ENCODE data around the gene MYF5.

MYF5 gene

DNA sequence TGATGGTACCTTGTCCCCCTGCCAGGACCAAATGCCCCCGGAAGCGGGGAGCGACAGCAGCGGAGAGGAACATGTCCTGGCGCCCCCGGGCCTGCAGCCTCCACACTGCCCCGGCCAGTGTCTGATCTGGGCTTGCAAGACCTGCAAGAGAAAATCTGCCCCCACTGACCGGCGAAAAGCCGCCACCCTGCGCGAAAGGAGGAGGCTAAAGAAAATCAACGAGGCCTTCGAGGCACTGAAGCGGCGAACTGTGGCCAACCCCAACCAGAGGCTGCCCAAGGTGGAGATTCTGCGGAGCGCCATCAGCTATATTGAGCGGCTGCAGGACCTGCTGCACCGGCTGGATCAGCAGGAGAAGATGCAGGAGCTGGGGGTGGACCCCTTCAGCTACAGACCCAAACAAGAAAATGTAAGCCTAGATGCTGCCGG lies 8.9 kb upstream of the MYF5 start:
- DNase-seq (ENCODE audit: low read depth): no peak

DNA sequence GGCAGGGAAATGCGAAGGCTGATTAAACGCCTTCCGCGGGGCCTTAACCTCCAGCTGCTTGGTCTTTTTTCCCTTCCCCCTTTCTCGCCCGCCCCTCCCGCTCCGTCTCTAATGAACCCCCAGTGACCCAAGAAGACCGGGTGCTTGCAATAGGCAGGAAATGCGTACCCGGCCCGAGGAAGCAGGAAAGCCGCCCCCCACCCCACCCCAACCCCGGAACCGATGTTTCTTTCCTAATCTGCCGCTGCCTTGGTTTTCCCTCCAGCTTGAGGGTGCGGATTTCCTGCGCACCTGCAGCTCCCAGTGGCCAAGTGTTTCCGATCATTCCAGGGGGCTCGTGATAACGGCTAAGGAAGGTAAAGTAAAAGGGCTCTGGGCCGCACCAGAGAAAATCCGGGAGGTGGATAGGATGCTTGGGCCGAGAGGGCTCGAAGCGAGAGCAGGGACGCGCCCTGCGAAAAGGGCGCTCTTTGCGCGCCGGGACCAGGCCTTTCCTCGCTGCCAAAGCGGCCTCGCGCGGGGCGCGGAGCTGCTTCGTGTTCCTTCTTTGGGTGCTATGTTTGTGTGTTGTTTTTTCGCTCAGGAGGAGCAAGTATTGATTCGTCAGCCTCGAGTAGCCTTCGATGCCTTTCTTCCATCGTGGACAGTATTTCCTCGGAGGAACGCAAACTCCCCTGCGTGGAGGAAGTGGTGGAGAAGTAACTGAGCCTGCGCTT lies 8.3 kb upstream of the MYF5 start:
- no peak for DNase-seq (ENCODE audit: low read depth)

DNA sequence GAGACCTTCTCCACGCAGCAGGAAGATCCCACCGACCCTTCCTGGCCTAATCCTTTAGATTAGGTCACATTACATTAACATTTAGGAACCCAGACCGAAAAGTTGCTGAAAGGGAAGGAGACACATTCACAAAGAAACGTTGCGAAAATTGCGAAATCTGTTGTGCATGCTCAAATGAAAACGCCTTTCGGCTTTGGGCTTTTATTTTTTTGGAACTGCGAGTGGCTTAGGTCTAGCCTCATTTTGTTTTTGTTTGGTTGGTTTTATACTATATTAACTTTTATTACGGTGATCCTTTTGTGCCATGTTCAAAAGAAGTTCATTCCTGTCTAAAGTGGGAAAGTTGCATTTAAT lies 7.8 kb upstream of the MYF5 start:
- no peak for DNase-seq (ENCODE audit: low read depth)

DNA sequence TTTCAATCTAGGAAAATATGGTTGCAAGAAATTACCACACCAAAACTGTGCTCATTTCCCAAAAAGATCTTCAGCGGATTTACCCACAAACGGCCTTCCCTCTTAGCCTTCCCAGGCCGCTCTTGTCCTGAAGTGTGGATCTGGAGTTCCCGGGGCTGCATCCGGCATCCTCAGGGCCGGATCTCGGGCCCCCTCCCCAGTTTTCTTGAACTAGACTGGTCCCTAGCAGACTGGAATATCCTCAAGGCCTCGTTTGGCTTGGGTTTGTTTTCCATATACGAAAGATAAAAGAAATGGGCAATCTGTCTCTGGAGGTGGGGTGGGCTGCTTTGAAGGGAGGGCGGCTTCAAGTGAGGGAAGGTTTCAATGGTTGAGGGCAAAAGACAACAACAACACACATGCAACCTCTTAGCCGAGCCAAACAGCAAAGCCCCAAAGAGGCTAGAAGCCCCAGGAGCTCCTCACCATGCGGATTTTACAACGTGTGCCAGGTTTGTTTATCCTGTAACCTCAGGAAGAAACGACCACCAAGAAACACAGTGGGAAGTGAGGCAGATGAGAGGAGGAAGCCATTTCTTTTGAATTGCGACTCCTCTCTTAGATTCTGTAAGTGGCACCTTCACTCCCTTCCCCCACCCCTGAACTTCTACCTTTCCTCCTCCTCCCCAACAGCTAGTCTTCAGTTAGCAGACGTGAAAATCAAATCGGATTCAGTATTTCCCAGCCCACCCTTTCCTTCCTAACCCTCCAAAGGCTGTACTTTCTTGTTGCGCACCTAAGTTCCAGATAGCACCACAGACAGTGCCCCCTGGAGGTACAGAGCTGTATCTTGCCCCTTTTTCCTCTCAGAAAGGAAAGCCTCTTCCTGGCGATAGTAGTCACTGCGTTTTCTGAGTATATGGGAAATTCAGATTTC lies 6.6 kb upstream of the MYF5 start:
- no peak for DNase-seq (ENCODE audit: low read depth)

DNA sequence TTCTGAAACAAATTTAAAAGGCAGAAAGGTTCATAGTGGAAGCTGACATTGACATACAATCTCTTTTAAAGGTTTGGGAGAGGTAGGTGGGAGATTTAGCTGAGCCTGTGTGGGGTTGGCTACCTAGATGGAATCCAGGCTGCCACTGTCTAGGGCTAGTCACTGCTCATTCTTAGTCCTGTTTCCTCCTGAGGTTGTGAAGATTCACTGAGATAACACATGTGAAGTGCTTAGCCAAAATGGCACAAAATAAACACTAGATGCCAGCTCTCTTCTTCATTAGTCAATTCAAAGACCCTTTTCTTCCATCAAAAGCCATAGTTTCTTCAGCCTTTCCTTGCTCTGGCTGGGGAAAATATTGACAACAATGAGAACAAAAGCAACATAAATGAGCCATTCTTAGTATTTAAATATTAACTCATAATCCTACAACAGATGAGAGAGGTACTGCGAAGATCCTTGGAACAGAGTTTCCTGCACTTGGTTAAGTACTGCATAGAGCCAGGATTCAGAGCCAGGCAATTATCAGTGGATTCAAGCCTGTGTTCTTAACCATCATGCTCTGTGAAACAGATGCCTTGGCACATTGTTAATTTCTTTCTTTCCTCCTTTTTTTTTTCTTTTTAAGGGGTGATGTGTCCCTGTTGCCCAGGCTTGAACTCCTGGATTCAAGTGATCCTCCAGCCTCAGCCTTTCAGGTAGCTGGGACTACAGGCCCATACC lies 5.8 kb upstream of the MYF5 start:
- no peak for DNase-seq (ENCODE audit: low read depth)

DNA sequence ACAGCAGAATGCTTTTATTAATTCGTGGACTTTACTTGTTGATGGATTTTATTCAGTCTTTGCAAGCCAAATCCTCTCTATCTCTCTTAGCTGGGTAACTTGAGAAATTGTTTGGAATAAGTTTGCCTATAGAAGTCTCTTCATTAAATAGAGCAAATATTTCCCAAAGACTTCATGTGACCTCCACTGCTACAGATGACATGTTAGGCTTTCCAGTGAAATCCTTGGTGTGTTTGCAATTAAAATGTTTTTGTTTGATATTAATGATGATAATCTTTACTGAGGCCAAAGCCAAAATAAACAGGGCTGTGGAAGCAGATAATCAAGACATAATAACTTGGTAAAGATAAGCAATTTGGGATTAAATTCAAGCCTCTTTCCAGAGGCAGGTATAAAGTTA lies 4.8 kb upstream of the MYF5 start:
- DNase-seq (ENCODE audit: low read depth): no peak

DNA sequence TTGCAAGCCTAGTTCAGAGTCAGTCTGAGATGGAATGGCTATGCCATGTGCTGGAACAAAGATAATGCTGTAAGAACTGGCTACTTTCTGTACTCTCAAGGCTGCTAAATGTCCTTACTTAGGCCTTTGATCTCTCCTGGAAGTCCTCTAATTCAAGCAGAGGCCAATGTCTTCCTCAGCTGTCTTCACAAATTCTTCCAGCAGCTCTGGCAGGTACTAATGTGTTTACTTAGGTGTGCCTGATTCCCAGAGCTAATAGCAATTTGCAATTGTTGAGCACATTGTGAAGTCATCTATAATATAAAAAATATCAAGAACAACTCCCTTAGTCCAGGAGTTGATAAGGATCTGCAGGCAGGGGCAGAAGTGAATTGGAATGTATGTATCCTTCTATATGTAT lies 3.8 kb upstream of the MYF5 start:
- no peak for DNase-seq (ENCODE audit: low read depth)

DNA sequence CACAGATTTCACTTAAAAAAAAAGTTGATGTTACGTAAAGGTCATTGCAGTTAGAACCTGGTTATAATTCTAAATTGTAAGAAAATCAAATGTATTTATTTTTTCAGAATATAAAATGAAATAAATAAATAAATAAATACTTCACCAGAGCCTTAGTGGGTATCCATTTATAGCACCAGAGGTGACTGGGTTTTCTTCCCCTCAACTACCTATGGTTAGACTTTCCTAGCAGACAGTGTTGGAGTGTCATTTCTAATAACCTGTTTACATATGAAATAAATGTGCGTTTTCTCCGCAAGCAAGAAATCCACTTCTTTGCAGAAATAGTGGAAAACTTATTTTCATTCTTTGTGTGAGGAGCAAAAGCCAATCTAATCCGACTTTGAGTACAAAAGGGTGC lies 3.3 kb upstream of the MYF5 start:
- DNase-seq (ENCODE audit: low read depth): no peak

DNA sequence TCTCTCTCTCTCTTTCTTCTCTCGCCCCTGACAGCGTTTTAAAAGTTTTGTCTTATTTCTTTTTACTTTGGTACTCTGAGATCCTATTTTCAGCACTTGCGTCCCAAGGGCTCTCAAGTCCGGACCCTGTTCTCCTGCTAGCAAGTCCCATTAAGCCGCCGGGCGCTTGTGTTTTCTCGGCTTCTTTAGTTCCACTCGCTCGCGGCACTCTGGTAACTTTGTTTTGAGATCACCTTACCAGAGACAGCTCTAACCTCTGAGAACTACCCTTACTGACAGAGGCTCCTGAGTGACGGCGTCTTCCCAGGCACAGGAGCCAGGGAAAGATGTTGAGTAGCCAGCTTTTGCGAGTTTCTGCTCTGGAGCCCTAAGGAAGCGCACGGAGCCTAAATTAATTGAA lies 2.7 kb upstream of the MYF5 start:
- no peak for DNase-seq (ENCODE audit: low read depth)

DNA sequence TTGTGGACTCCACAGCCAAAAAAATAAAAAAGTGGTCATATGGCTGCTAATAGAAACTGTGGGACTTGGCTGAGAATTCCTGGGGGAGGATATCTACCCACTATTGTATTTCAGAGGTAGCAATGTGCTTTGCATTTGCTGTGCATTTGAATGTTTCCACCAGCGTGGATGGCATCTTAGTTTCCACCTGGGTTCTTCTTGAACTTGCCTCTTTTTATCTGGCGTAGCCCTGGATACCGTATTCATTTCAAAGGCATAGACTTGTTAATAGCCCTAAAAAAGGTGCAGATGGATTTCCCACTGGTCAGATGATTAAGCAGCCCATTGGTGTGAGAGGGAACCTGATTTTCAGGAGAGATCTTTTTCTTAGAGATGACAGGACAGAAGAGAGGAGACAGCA lies 1.9 kb upstream of the MYF5 start:
- DNase-seq (ENCODE audit: low read depth): no peak

DNA sequence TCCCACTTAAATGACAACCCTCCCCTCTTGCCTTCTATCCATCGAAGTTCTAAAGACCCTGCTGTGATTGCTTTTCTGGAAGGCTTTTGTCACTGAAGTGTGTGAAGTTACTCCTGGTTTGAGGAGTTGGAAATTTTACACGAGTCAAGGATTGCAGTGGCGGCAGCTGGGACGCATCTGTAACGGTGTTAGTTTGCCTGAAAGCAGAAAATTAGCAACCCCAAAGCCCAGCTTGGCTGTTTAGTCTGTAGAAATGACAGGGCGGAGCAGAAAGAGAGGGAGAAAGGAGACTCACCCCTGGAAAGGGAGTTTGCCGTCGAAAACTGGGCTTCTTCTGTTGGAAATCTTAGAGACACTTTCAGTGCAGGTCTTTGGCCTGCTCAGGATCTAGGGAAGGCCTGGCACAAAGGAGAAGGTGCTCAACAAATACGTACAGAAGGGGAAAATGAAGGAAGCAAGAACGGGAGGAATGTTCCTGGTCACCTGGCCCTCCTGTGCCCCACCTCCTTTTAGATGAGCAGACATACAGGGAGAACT lies 931 bp upstream of the MYF5 start:
- no peak for DNase-seq (ENCODE audit: low read depth)

DNA sequence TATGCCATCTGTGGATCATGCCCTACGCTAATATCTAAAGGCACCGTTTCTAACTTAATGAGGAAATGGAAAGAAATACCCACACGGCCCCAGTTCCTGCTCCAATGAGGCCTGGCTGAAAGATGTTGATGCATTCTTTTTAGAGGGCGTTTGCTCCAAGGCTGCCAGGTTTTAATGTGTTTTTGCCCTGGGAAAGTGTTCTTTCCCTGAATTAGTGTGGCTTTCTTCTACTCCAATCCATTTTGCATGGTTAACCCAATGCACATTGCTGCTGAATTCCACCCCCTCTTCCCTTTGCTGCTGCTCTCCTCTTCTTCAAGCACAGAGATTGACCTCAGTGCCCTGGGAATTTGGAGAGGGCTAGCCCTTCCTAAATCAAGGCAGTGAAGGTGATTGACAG lies 1.1 kb downstream of the MYF5 start:
- DNase-seq (ENCODE audit: low read depth): no peak

DNA sequence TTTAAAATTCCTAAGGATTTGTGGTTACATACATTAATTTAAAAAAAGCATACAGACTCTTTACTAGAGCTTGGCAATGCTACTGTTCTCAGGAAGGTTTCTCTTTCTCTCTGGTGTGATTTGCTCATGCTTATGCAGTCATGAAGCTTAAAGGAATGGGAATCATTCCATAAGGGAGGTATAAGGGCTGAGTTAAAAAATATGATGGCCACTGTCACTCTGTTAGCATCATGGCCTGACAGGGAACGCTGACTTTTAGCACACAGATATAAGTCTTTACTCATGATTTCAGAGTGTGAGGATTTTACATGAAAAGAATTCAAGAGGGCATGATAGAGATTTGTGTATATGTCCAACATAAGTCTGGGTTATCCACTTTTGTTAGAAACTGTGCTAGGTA lies 3.8 kb downstream of the MYF5 start:
- DNase-seq (ENCODE audit: low read depth): no peak

DNA sequence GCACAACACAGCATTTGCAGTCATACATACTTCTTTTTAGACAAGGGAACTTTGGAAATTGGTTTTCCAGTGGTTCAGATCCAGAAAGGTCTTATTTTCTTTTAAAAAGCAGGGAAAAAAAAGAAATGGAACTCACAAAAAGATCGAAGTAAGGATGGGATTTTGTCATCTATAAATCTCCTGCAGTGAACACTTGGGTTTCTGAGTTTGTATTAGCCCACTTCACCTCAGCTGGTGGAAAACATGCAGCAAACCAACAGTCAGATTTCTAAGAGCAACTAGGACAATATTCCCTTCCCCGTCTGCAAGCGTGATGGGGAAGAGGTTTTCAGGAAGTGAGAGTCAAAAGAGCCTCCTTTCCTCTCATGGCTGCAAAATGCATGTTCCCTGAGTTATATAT lies 4.6 kb downstream of the MYF5 start:
- DNase-seq (ENCODE audit: low read depth): no peak

DNA sequence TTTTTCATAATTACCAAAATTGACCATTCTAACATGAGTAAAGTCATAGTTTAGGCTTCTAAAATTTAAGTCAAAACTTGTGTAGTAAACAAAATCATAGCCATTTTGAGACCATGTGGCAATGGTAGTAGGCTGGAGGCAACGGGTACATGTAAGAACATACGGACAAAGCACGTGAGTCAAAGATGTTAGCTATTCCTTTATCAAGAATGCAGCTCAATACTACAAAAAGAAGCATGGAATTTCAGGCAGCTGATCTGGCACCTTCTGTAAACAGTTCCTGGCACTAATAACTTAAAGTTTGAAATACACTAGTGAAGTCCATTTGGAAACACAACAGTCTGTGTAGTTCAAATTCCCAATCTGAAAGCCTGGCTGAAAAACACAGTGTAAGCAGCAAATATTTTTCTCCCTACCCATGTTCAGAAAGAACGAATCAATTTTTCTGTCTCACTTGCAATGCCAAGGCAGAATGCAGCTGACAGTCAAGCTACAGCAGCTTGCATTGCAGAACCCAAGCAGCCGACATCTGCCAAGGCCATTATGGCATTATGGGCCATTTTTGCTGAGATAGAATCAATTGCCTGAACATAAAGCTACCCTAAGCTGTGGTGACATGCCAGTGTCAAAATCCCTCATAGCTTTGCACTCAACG lies 29.3 kb downstream of the MYF5 start:
- no peak for DNase-seq (ENCODE audit: low read depth)

DNA sequence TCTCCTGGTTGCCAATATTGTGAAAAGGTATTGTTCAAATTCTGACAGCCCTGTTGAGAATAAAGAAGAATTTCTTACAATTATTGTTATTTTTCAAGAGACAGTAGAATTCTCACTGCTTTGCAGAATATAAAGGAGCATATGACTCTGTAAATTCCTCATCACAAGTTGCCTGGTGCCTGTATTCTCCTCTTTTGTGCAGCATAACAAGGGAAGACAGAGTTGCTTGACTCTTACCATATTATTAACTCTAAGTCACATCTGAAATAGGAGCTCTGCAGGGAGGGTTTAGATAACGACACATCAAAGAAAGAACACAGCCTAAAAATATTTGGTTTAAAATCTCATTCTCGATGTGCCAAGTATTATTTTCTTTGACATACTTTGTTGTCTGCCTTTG lies 31.1 kb downstream of the MYF5 start:
- no peak for DNase-seq (ENCODE audit: low read depth)

DNA sequence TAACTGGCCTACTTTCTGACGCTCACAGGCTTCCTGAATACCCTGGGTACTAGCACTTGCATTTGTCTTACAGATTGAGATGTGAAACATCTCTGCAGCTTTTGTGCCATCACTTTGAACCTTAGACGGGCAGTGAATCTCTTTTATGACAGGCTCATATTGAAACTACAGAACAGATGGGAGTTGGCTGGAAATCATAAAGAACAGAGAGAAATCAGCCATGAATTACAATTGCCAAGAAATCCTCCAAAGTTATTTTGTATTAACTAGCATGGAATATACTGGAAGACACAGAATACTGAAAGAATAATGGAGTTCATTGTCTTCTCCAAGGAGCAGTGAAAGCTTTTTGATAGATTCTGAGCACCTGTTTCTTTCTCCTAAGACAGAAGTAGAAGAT lies 32.7 kb downstream of the MYF5 start:
- DNase-seq (ENCODE audit: low read depth): no peak

DNA sequence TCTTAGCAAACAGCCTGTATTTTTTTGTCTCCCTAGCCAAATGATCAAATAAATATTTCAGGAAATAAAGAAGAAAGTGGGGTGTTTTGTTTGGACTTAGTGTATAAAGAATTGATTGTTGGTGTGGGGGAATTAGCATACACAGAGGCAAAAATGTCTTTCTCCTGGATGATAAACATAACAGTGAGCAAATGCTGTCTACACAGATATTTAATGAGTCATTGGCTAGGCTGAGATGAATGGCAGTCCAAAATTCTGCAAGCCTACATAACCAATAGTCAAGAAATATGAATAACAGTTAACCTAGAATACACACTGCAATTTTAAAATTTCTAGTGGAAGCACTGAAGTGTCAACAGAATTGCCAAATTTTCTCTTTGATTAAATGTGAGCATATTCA lies 35.8 kb downstream of the MYF5 start:
- DNase-seq (ENCODE audit: low read depth): no peak

DNA sequence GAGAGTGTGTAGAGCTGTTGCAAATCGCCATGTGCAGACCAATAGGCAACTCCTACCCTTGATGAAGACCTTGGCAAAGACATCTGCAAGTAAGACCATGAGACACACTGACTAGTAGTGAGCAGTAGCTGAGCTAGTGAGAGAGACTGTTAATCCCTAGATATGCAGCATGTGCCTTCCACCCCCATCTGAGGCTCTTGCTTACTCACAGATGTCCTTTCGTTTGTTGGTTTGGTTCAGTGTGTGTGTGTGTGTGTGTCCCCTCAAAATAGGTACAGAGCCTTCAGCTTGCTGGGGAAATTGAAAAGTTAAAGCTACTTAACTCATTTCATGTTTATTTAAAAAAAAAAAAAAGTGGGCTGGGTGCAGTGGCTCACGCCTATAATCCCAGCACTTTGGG lies 37.6 kb downstream of the MYF5 start:
- no peak for DNase-seq (ENCODE audit: low read depth)

DNA sequence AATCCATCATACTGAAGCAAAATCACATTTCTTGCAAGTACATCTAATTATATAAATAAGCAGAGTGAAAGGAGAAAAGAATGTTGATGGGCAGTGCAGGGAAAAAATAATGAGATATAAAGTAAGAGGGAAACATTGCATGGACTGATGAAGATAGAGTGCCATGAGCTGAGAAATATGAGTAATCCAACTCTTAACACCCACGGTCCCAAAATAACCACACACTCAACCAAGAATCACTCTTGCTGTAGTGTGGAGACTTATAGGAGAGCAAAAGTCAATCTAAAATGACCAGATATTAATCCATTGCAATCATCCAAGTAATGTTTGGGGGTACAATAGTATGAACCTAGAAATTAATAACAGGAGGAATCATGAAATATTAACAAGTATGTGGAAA lies 40.2 kb downstream of the MYF5 start:
- DNase-seq (ENCODE audit: low read depth): no peak

DNA sequence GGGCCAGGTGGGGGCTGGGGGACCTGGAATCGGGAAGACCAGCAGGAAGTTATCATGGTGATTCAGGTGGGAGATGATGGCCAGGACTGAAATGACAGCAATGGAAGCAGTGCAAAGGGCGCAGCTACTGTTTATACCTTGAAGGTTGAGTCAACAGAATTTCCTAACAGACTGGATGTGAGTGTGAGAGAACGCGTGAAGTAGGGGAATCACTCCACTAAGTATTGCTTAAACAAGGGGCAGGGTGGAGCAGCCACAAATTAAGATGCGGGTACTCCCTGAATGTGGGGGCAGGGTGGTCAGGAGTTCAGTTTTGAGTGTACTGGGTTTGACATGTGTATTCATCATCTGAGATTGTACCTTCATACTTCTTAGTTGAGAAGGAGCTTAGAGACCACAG lies 45.1 kb downstream of the MYF5 start:
- no peak for DNase-seq (ENCODE audit: low read depth)

DNA sequence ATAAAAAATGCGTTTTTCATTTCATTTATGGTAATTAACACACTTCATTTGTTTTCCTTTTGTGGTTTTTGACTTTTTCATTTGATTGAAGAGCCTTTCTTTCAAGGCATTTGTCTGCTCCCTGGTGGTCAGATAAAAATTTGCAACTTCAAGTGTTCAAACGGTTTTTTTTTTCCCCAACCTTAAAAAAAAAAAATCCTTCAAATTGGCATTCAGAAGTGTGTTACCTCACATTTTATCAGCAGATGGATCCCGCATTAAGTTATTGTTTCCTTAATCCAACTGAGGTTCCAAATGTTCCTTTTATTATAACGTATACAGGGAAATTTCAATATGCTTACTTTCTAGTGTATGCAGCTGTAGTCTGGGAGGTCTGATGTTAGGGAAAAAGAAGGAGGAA lies 47.2 kb downstream of the MYF5 start:
- no peak for DNase-seq (ENCODE audit: low read depth)

All from activated T-cell treated with anti-CD3 and anti-CD28 coated beads for 1 hour (primary cell).